GM13976 (cell line): ENCODE data around the gene GPC5.
A peak's percentile ranks its signal among the peaks of the same experiment; 100 is the strongest.
"Not testable (repeated sequence)": the region's sequence is repeated elsewhere in the genome, so short reads cannot be mapped to it uniquely, and the experiment has no call there.

Experiments
- DNase-seq: peaks from one replicate; pipeline ENCODE4 v3.0.0; 2012; ENCODE audit warnings: low spot score
- CTCF ChIP-seq: IDR thresholded peaks from 2 replicates; pipeline ENCODE4 v1.5.1; 2012; ENCODE audit warnings: borderline replicate concordance, mild to moderate bottlenecking; ENCODE audit not compliant: insufficient read depth; ENCODE audit errors: extremely low read depth, missing control alignments, control extremely low read depth
- in situ Hi-C: fragments of 300-500 bp; cut with MboI; formaldehyde crosslinking; loops from one replicate; pipeline ENCODE4 v1.12.0; 2022; ENCODE audit warnings: low sequenced_read_pairs, mixed read lengths, inconsistent platforms; ENCODE audit not compliant: unreplicated experiment

Gene GPC5

GRCh38 chr13:91401920-91402319, 3.5 kb downstream of the GPC5 start:
- DNase-seq = no peak
- in situ Hi-C loops = loop anchor here (10.0 to 25.0 kb wide), 2 partner anchors 87 to 265 kb away; no protein-coding TSS in a partner anchor
- TF ChIP-seq CTCF = no peak

- in situ Hi-C loops = loop anchor here (10.0 to 25.0 kb wide), 2 partner anchors 90 to 268 kb away; no protein-coding TSS in a partner anchor
- TF ChIP-seq CTCF = no peak
- no peak for DNase-seq
Measured at GRCh38 chr13:91405240-91405639, 6.8 kb downstream of the GPC5 start.

- DNase-seq = peak; percentile 52
- in situ Hi-C loops = loop anchor here (10.0 to 25.0 kb wide), 2 partner anchors 92 to 269 kb away; no protein-coding TSS in a partner anchor
- peak; percentile 62 for TF ChIP-seq CTCF
Measured at GRCh38 chr13:91406619-91407018, 8.2 kb downstream of the GPC5 start.

GRCh38 chr13:91408971-91409370, 10.6 kb downstream of the GPC5 start:
- in situ Hi-C loops = loop anchor here (10.0 to 25.0 kb wide), 2 partner anchors 94 to 272 kb away; no protein-coding TSS in a partner anchor
- DNase-seq = no peak
- TF ChIP-seq CTCF = no peak

GRCh38 chr13:91416579-91416978, 18.2 kb downstream of the GPC5 start:
- in situ Hi-C loops = loop anchor here (25.0 kb wide), 1 partner anchor 279 kb away; no protein-coding TSS in a partner anchor
- DNase-seq = not testable (repeated sequence)

GRCh38 chr13:91417660-91418325, 19.4 kb downstream of the GPC5 start:
- TF ChIP-seq CTCF = no peak
- in situ Hi-C loops = loop anchor here (25.0 kb wide), 1 partner anchor 280 kb away; no protein-coding TSS in a partner anchor
- no peak for DNase-seq

- no peak for DNase-seq
- TF ChIP-seq CTCF = no peak
- in situ Hi-C loops = no loop called here
Measured at GRCh38 chr13:91426913-91427312, 28.5 kb downstream of the GPC5 start.

- in situ Hi-C loops, DNase-seq: not testable (repeated sequence)
Measured at GRCh38 chr13:91438674-91439073, 40.3 kb downstream of the GPC5 start.
